NCI-H187 (cell line): ENCODE results near the gene POLE2.
"Not testable (repeated sequence)": the region's sequence is repeated elsewhere in the genome, so short reads cannot be mapped to it uniquely, and the experiment has no call there.

Experiments used
- DNase-seq, 2 experiments: peaks; one replicate each; lab custom pipeline; 2025; lab: John Stamatoyannopoulos, UW

Gene POLE2

GRCh38 chr14:49619273-49619672 lies 68.7 kb downstream of the POLE2 start:
- DNase-seq = not testable (repeated sequence)

- no peak for DNase-seq
Measured at GRCh38 chr14:49617852-49618519, 70.0 kb downstream of the POLE2 start.

GRCh38 chr14:49615776-49616175 lies 72.2 kb downstream of the POLE2 start:
- no peak for DNase-seq

- DNase-seq = no peak
Measured at GRCh38 chr14:49614196-49614595, 73.8 kb downstream of the POLE2 start.

GRCh38 chr14:49612671-49613070 lies 75.3 kb downstream of the POLE2 start:
- no peak for DNase-seq

DNA sequence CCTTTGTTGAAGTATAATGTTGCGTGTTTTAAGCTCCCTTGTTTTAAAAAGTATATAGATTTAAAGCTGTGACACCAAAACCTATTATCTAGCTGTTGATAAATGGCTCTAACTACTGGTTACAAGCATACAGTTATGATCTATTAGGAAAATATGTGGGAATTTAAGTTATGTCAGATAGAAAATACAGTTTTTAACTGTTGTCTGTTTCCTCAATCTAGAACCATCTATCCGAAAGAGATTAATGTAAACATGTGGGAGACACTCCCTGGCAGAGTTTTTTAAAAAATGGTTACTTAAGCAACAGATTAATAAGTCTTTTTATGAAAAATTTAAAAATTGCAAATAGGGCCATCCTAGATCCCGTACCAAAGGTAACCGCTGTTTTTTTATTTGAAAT lies 75.8 kb downstream of the POLE2 start:
- no peak for DNase-seq

DNA sequence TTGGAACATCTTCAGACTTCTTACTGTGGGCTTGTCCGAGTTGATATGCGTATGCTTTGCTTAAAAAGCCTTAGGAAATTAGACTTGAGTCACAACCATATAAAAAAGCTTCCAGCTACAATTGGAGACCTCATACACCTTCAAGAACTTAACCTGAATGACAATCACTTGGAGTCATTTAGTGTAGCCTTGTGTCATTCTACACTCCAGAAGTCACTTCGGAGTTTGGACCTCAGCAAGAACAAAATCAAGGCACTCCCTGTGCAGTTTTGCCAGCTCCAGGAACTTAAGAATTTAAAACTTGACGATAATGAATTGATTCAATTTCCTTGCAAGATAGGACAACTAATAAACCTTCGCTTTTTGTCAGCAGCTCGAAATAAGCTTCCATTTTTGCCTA lies 80.4 kb downstream of the POLE2 start:
- DNase-seq = no peak

DNA sequence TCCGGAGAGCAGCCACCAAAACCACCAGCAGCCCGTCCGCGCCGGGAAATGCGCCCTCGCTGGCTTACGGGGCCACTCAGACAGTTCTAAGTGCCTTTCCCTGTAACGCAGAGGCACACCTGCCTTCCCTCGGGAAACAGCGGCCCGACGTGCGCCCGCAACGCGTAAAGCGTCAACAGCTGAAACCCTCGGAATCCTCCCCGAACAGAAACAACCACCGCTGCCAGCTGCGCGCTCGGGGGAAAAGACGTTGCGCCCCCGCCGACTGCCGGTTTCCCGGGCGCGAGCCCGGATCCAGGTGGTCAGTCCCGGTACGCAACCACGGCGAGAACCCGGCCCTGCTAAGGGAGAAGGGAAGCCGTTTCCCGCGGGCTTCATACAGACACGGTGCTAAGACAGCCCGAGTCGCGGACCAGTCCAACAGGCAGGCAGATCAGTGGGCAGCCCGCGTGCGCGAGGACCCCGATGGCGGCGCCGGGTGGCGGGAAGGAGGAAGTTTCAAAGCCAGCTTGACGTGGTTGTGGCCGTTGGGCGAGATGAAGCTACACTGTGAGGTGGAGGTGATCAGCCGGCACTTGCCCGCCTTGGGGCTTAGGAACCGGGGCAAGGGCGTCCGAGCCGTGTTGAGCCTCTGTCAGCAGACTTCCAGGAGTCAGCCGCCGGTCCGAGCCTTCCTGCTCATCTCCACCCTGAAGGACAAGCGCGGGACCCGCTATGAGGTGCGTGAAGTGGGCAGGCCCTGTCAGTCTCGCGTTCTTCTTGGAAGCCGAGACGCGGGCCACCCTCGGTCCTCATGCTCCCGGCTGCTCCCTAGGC lies 89.3 kb downstream of the POLE2 start, which contains the start of gene LRR1:
LRR1 (plus strand) TSS at position 456 of the 816 bp plus-strand sequence; CDS start at position 537, 81 bp downstream.
- DNase-seq = peak; percentile 85 to 94

DNA sequence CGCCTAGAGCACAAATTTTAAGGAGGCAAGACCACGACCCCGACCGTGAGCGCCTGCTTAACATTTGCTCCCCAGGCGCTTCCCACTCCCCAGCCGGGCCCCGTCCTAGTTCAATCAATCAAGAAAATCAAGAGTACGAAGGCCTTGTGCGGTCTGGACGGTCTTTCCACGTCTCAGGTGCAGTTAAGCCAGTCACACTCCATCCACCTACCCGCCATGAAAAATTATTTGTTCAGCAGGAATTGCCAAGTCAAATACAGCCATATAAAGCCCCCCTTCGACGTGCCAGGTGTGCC lies 89.9 kb downstream of the POLE2 start:
- no peak for DNase-seq

- no peak for DNase-seq
Measured at GRCh38 chr14:49594347-49595091, 93.5 kb downstream of the POLE2 start.
